Activated effector memory CD4-positive, alpha-beta T cell treated with anti-CD3 and anti-CD28 coated beads, Interleukin-2, amount 50 U/mL, for 16 hours (primary cell): ENCODE data around the gene SLC15A1.

Experiments used
- DNase-seq: peaks from one replicate; pipeline ENCODE4 v3.0.0-alpha.2; 2020

The SLC15A1 gene

GRCh38 chr13:98746968-98747367 lies 5.5 kb downstream of the SLC15A1 start:
- DNase-seq, result no peak

GRCh38 chr13:98743377-98743776 lies 9.1 kb downstream of the SLC15A1 start:
- no peak for DNase-seq

GRCh38 chr13:98742961-98743360 lies 9.5 kb downstream of the SLC15A1 start:
- DNase-seq, result no peak

- DNase-seq, result no peak
Observed at GRCh38 chr13:98741741-98742435, 10.6 kb downstream of the SLC15A1 start.

DNA sequence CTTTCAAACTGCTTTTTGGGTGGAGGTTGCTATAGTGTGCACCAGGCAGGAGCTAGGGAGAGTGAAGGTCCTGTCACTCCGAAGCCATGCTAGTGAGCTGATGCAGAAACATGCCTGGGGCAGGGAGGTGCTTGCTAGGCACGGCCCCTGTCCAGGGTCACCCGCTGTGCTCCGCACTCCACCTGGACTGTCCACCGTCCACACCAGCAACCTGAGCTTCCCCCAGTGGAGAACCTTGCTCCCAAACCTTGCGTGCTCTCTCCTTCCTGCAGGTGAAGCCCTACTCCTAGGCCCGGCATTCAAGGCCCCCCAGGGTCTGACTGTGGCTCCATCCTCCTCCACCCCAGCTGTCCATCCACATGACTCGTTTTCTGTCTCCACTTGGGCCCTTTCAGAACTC lies 12.3 kb downstream of the SLC15A1 start:
- DNase-seq, result no peak

DNA sequence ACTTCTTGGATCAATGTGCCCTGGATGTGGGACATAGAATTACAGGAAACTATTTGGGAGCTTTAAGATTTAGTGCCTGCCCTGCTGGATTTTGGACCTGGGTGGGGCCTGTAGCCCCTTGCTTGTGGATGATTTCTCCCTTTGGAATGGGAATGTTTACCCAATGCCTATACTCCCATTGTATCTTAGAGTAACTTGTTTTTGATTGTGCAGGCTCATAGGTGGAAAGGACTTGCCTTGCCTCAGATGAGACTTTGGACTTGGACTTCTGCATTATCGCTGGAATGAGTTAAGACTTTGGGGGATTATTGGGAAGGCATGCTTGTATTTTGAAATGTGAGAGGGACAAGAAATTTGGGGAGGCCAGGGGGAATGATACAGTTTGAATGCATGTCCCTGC lies 13.5 kb downstream of the SLC15A1 start:
- DNase-seq, result no peak

DNA sequence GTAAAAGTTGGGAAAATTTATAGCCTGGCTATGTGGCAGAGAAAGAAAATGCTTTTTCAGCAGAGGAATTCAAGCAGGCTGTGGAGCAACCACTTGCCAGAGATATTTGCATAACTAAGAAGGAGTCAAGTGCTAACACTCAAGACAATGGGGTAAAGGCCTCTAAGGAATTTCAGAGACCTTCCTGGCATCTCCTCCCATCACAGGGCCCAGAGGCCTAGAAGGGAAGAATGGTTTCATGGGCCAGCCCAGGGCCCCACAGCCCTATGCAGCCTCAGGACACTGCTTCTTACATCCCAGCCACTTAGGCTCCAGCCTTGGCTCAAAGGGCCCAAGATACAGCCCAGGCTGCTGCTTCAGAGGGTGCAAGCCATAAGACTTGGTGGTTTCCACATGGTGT lies 14.3 kb downstream of the SLC15A1 start:
- no peak for DNase-seq

- DNase-seq, result no peak
Observed at GRCh38 chr13:98731925-98732324, 20.5 kb downstream of the SLC15A1 start.

DNA sequence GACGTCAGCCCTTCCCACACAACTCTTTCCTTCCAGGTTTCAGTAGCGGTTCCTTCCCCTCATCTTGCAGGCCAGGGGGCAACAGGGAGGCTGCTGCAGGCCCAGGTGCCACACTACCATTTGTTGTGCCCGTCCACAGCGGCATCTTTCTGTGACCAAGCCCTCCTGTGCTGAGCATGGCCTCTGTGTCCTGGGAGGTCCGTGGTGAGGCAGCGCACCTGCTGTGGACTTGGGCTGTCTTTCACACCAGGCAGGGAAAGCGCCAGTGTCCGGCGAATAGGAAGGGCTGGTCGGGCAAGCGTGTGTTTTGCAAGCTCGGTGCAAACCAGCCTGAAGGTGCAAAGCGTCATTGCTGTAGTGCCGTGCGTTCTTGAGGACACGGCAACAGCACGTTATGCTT lies 21.4 kb downstream of the SLC15A1 start:
- DNase-seq, result no peak

- DNase-seq, result no peak
Observed at GRCh38 chr13:98730441-98730840, 22.0 kb downstream of the SLC15A1 start.

- no peak for DNase-seq
Observed at GRCh38 chr13:98729658-98730057, 22.8 kb downstream of the SLC15A1 start.

DNA sequence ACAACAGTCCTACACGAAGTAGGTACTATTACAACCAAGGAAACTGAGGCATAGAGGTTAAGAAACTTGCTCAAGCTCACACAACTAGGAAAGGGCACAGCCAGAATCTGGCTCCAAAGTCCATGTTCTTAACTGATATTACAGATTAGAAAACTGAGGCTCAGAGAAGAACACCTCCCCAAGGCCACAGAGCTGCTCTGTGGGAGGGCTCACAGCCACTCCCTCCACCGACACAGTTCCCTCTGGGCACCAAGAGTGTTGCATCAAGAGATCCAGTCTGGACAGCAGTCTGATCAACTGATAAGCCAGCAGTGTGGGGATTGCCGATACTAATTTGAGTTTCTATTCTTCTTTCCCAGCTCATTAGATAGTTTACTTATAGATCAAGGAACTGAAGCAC lies 29.5 kb downstream of the SLC15A1 start:
- no peak for DNase-seq

DNA sequence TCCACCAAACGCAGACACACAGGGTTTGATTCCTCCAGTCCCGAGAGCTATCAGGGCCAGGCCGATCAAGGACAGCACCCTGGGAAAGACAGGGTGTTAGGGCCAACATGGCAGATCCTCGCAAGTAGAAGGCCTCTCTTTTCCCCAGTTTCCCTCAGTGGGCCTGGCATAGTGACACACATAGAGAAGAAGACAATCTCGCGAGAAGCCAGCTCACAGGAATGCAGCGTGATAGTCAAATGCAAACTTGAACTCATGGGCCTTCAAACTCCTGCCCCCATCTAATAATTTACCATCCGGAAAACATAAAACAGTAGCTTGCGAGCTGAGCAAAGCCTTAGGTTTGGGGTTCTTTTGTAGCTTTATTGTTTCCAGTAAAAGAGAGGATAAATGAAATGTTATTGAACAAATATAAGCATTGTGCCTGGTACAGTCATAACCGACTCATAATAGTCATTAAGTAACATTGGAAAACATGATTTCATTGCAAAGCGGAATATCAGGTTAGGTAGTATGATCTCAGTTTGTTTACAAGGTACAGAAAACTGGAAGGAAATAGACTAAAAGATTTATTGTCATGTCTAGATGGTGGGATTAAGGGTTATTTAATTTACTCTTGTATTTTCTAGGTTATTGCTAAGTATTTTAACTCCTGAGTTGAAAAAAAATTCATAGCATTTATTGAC lies 30.5 kb downstream of the SLC15A1 start:
- no peak for DNase-seq

GRCh38 chr13:98719527-98720250 lies 32.8 kb downstream of the SLC15A1 start:
- no peak for DNase-seq

DNA sequence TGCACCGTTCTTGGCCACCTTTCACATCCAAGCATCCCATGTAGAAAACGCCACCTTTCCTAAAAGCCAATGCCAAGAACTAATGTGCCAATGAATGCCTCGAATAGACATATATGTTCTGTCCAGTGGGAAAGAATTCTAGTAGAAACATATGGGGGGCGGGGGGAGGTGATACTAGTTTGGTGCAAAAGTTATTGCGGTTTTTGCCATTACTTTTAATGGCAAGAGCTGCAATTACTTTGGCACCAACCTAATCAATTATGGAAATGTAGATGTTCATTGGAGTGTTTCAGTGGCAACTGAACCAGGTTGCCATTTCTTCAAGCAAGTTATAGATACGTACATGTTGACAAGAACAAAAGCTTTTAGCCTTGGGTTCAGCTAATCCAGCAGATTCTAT lies 34.6 kb downstream of the SLC15A1 start:
- no peak for DNase-seq

GRCh38 chr13:98717256-98717655 lies 35.2 kb downstream of the SLC15A1 start:
- DNase-seq, result no peak

DNA sequence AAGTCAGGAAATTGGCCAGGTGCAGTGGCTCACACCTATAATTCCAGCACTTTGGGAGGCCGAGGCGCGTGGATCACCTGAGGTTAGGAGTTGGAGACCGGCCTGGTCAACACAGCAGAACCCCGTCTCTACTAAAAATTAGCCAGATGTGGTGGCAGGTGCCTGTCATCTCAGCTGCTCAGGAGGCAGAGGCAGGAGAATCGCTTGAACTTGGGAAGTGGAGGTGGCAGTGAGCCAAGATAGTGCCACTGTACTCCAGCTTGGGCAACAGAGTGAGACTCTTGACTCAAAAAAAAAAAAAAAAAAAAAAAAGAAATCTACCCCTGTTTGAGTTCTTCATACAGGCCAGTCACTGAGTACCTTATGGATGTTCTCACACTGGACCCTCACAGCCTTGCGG lies 42.0 kb downstream of the SLC15A1 start:
- DNase-seq, result no peak

GRCh38 chr13:98707281-98707999 lies 45.0 kb downstream of the SLC15A1 start:
- DNase-seq, result no peak

DNA sequence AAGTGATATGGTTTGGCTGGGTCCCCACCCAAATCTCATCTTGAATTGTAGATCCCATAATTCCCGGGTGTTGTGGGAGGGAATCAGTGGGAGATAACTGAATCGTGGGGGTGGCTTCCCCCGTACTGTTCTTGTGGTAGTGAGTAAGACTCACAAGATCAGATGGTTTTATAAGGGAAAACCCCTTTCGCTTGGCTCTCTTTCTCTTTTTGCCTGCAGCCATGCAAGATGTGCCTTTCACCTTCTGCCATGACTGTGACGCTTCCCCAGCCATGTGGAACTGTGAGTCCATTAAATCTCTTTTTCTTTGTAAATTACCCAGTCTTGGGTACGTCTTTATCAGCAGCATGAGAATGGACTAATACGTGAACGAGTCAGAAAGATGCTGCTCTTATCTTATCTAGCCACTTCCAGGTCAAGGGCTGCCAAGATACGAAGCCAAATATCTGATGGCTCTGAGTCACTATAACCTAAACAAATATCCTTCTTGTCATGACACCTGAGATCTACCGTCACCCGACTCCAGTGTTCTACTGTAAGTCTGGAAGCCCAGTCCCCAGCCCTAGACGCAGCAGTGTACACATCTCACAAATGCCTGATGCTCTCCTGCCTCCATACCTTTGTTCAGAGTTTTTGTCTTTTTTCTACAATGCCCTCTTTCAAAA lies 45.9 kb downstream of the SLC15A1 start:
- DNase-seq, result no peak

- DNase-seq, result no peak
Observed at GRCh38 chr13:98697791-98698190, 54.7 kb downstream of the SLC15A1 start.

GRCh38 chr13:98693756-98694155 lies 58.7 kb downstream of the SLC15A1 start:
- no peak for DNase-seq

DNA sequence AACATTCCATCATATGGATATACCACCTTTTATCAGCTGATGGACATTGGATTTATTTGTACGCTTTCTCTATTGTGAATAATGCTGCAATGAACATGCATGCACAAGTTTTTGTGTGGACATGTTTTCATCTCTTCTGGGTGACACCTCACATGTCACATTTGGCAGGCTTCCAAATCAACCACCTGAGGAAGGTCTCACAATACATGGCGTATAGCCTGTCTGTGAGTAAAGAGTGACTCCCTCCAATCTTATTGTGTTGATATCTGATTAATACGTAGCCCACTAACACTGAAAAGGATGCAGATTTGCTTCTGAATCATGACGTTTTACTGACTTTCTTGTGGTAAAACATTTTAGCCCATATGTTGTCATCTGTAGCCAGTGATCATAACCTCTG lies 61.1 kb downstream of the SLC15A1 start:
- DNase-seq, result no peak
